GM18498 (cell line): ENCODE results near the gene CA10.

ENCODE experiments used
- ATAC-seq: cut with Tn5 transposase; IDR thresholded peaks from one replicate; pipeline ENCODE4 v1.9.1; 2021; ENCODE audit warnings: mild to moderate bottlenecking, moderate library complexity; ENCODE audit not compliant: unreplicated experiment

Gene CA10

GRCh38 chr17:51613255-51613654 is 545.3 kb downstream of the CA10 start:
- no peak for ATAC-seq

- no peak for ATAC-seq
These were observed 545.8 kb downstream of the CA10 start for GRCh38 chr17:51612692-51613091.

GRCh38 chr17:51611585-51611984 is 546.9 kb downstream of the CA10 start:
- ATAC-seq: no peak

GRCh38 chr17:51610834-51611233 is 547.7 kb downstream of the CA10 start:
- no peak for ATAC-seq

- no peak for ATAC-seq
These were observed 548.4 kb downstream of the CA10 start for GRCh38 chr17:51610155-51610554.

GRCh38 chr17:51608251-51608933 is 550.1 kb downstream of the CA10 start:
- ATAC-seq: no peak

- ATAC-seq: no peak
These were observed 551.0 kb downstream of the CA10 start for GRCh38 chr17:51607512-51607911.

- no peak for ATAC-seq
These were observed 554.1 kb downstream of the CA10 start for GRCh38 chr17:51604299-51605020.

- ATAC-seq: no peak
These were observed 556.8 kb downstream of the CA10 start for GRCh38 chr17:51601622-51602261.

GRCh38 chr17:51598824-51599223 is 559.7 kb downstream of the CA10 start:
- ATAC-seq: no peak

- no peak for ATAC-seq
These were observed 561.2 kb downstream of the CA10 start for GRCh38 chr17:51597345-51597744.

GRCh38 chr17:51595826-51596398 is 562.6 kb downstream of the CA10 start:
- ATAC-seq: no peak

GRCh38 chr17:51590071-51590656 is 568.4 kb downstream of the CA10 start:
- ATAC-seq: no peak

- no peak for ATAC-seq
These were observed 570.5 kb downstream of the CA10 start for GRCh38 chr17:51588063-51588462.

GRCh38 chr17:51587516-51587915 is 571.0 kb downstream of the CA10 start:
- ATAC-seq: no peak

GRCh38 chr17:51585514-51586104 is 572.9 kb downstream of the CA10 start:
- no peak for ATAC-seq

- ATAC-seq: no peak
These were observed 577.6 kb downstream of the CA10 start for GRCh38 chr17:51580869-51581268.
